GM12878 (cell line): Measurements from ENCODE around the gene GPM6B. TPM values are rescaled to one million over a fixed set of nuclear protein-coding genes. Genes with fewer than 3 reads are reported as not detected.

Source experiments
- ATAC-seq: fragments of 200-7000 bp; cut with Tn5 transposase; 3 replicates; pipeline ENCODE4 v1.9.1; 2020; ENCODE audit warnings: mild to moderate bottlenecking, moderate library complexity
- BruUV-seq: library from RNA; stranded (reverse); fragments of 400-500 nt; replicated peaks from 2 replicates; lab custom pipeline; 2021; lab: Mats Ljungman, UMichigan
- CTCF ChIA-PET: fragments of 300-600 bp; sonication (Branson Sonifier 250); formaldehyde crosslinking; extraction: SDS; loops from one replicate; lab custom pipeline; 2021; ENCODE audit warnings: inconsistent platforms; lab: Yijun Ruan, JAX
- POLR2A ChIA-PET: fragments of 350-600 bp; formaldehyde crosslinking; extraction: SDS; loops from one replicate; lab custom pipeline; 2021; ENCODE audit warnings: inconsistent platforms; lab: Charles Lee
- RAD21 ChIA-PET: fragments of 300-600 bp; sonication (Branson Sonifier 250); formaldehyde crosslinking; loops from one replicate; lab custom pipeline; 2023; ENCODE audit warnings: antibody characterized with exemption; ENCODE audit not compliant: unreplicated experiment; lab: Charles Lee
- SMC1A ChIA-PET: fragments of 300-600 bp; sonication (Branson Sonifier 250); formaldehyde crosslinking; loops from one replicate; lab custom pipeline; 2023; ENCODE audit not compliant: unreplicated experiment, uncharacterized antibody; lab: Charles Lee
- DNase-seq: peaks from one replicate; pipeline ENCODE4 v3.0.0-alpha.2; 2011; ENCODE audit warnings: low read depth, low spot score
- FAIRE-seq: peaks from 3 replicates; lab custom pipeline; 2011; peaks lifted over from hg19 to GRCh38; lab: Jason Lieb, UNC
- H2AFZ ChIP-seq: 2 replicates; pipeline ENCODE4 v1.6.0; 2011; ENCODE audit warnings: low read depth, low read length, control low read depth; ENCODE audit not compliant: control insufficient read depth
- H3K27ac ChIP-seq: 2 replicates; pipeline ENCODE4 v1.5.1; 2011; ENCODE audit warnings: control low read depth; ENCODE audit not compliant: control insufficient read depth, insufficient read depth
- H3K27me3 ChIP-seq, 2 experiments: replicated peaks in 1 of 2; 2 replicates each; pipeline versions ENCODE4 v1.6.0 to v1.6.1; 2011; ENCODE audit warnings: low read length in 1 of 2; ENCODE audit not compliant: control insufficient read depth in 2 of 2, insufficient read depth in 2 of 2
- H3K36me3 ChIP-seq, 2 experiments: 2 replicates each; pipeline ENCODE4 v1.5.1; 2011; ENCODE audit warnings: low read length in 1 of 2; ENCODE audit not compliant: control insufficient read depth in 2 of 2, insufficient read depth in 2 of 2
- H3K4me1 ChIP-seq: 2 replicates; pipeline ENCODE4 v1.6.1; 2011; ENCODE audit warnings: mild to moderate bottlenecking, low read length, moderate library complexity, mixed read lengths; ENCODE audit not compliant: control insufficient read depth, insufficient read depth
- H3K4me2 ChIP-seq: 2 replicates; pipeline ENCODE4 v1.6.0; 2011; ENCODE audit warnings: control low read depth; ENCODE audit not compliant: control insufficient read depth, insufficient read depth
- H3K4me3 ChIP-seq: fragments of 200-600 bp; sonication (generic); 2 replicates; pipeline ENCODE4 v1.5.1; 2016
- H3K79me2 ChIP-seq: 2 replicates; pipeline ENCODE4 v1.6.0; 2011; ENCODE audit warnings: low read length; ENCODE audit not compliant: control insufficient read depth, insufficient read depth
- H3K9ac ChIP-seq: 2 replicates; pipeline ENCODE4 v1.8.0; 2011; ENCODE audit warnings: low read length, control low read depth, mixed read lengths; ENCODE audit not compliant: control insufficient read depth, insufficient read depth
- H3K9me3 ChIP-seq: replicated peaks from 3 replicates; pipeline ENCODE4 v1.5.1; 2011; ENCODE audit warnings: mild to moderate bottlenecking, low read length; ENCODE audit not compliant: control insufficient read depth, insufficient read depth
- H4K20me1 ChIP-seq: 2 replicates; pipeline ENCODE4 v1.6.0; 2011; ENCODE audit not compliant: control insufficient read depth, insufficient read depth
- BCL3 ChIP-seq: IDR thresholded peaks from 2 replicates; pipeline ENCODE4 v1.6.1; 2011; ENCODE audit warnings: borderline replicate concordance, low read depth, mild to moderate bottlenecking, moderate library complexity, low read length; ENCODE audit not compliant: insufficient read depth, poor library complexity, severe bottlenecking
- BMI1 ChIP-seq: fragments of 450-650 bp; IDR thresholded peaks from 2 replicates; pipeline ENCODE4 v1.6.1; 2016; ENCODE audit warnings: mild to moderate bottlenecking, moderate library complexity, borderline replicate concordance
- CREM ChIP-seq: IDR thresholded peaks from 2 replicates; pipeline ENCODE4 v1.6.1; 2014; ENCODE audit warnings: antibody characterized with exemption, low read depth
- CTCF ChIP-seq, 3 experiments: IDR thresholded peaks in 2 of 3; conservative IDR thresholded peaks in 1 of 3; 2 replicates each; pipeline ENCODE4 v1.5.1; 2011; ENCODE audit warnings: low read depth in 3 of 3, low read length in 3 of 3, mild to moderate bottlenecking in 3 of 3, control low read depth in 2 of 3, moderate library complexity in 2 of 3, inconsistent platforms in 1 of 3, mixed read lengths in 1 of 3; ENCODE audit not compliant: control insufficient read depth in 2 of 3, insufficient read depth in 1 of 3; ENCODE audit errors: extremely low read depth in 1 of 3
- E2F4 ChIP-seq: IDR thresholded peaks from 2 replicates; pipeline ENCODE4 v1.6.1; 2012; ENCODE audit warnings: low read depth, low read length, improper control_type of control experiment
- E4F1 ChIP-seq: fragments of 450-650 bp; IDR thresholded peaks from 2 replicates; pipeline ENCODE4 v1.6.1; 2018; ENCODE audit warnings: borderline replicate concordance, mild to moderate bottlenecking; ENCODE audit not compliant: partially characterized antibody
- GATAD2B ChIP-seq: fragments of 450-650 bp; conservative IDR thresholded peaks from 2 replicates; pipeline ENCODE4 v1.6.1; 2017; ENCODE audit warnings: low read depth, mild to moderate bottlenecking, moderate library complexity
- HSF1 ChIP-seq: fragments of 150-350 bp; IDR thresholded peaks from 2 replicates; pipeline ENCODE4 v1.6.1; 2014; ENCODE audit warnings: mild to moderate bottlenecking, low read depth, low read length
- IKZF1 ChIP-seq: fragments of 450-650 bp; conservative IDR thresholded peaks from 2 replicates; pipeline ENCODE4 v1.6.1; 2017; ENCODE audit warnings: antibody characterized with exemption, mild to moderate bottlenecking
- IKZF2 ChIP-seq, 2 experiments: fragments of 450-650 bp; IDR thresholded peaks; 2 replicates each; pipeline ENCODE4 v1.6.1; 2017; ENCODE audit warnings: mild to moderate bottlenecking in 2 of 2, moderate library complexity in 2 of 2
- MTA2 ChIP-seq: fragments of 450-650 bp; IDR thresholded peaks from 2 replicates; pipeline ENCODE4 v1.6.1; 2016; ENCODE audit warnings: low read depth, mild to moderate bottlenecking, moderate library complexity
- RUNX3 ChIP-seq: IDR thresholded peaks from 2 replicates; pipeline ENCODE4 v1.6.1; 2012; ENCODE audit warnings: low read length, inconsistent platforms
- STAT3 ChIP-seq: IDR thresholded peaks from 2 replicates; pipeline ENCODE4 v1.6.1; 2011; ENCODE audit warnings: low read depth, low read length, improper control_type of control experiment
- TBL1XR1 ChIP-seq: IDR thresholded peaks from 2 replicates; pipeline ENCODE4 v1.6.1; 2012; ENCODE audit warnings: low read depth, low read length, improper control_type of control experiment
- in situ Hi-C: fragments of 300-500 bp; cut with MboI; formaldehyde crosslinking; loops from 9 replicates; pipeline ENCODE4 v1.14.3; 2018; ENCODE audit warnings: mixed read lengths
- intact Hi-C: fragments of 100-400 bp; cut with micrococcal nuclease; formaldehyde crosslinking; loops from one replicate; pipeline ENCODE4 v1.14.2; 2022; ENCODE audit not compliant: unreplicated experiment
- polyA plus RNA-seq, 11 experiments: library from polyadenylated mRNA; depleted of rRNA in 4 of 11; unstranded in 6 of 11; stranded (reverse) in 5 of 11; fragments of >200 nt; fragmentation: Nextera tagmentation in 4 of 11; fragmentation: Illumina TruSeq in 1 of 11; extraction: Ambion mirVana in 4 of 11; extraction: Trizol in 1 of 11; gene quantifications; 1 replicate in 1 of 11; 2 replicates in 10 of 11; pipeline versions ENCODE4 v1.2.1 to v1.2.3, GENCODE V29; 2011 to 2016; ENCODE audit warnings: inconsistent platforms in 2 of 11, missing spikeins in 2 of 11, low read depth in 1 of 11
- total RNA-seq, 4 experiments: library from RNA; depleted of rRNA in 3 of 4; stranded (reverse); fragments of >200 nt in 3 of 4; fragmentation: Illumina TruSeq in 1 of 4; extraction: Trizol in 1 of 4; gene quantifications; 2 replicates each; pipeline versions ENCODE4 v1.2.1 to v1.2.3, GENCODE V29; 2013 to 2021

GPM6B gene
- total and polyA plus RNA-seq, 10 of the 15 experiments (the other 5 are each of a cell fraction or from before 2014, with no cell fraction given), result 0.01 to 2.6 (median 0.37) TPM; not detected in 2

- ChIA-PET CTCF (interaction anchor here (0.5 to 11.5 kb wide), 22 partner anchors 9 to 284 kb away, joined by 3 to 113 read pairs (median 5); partner anchors contain the start of genes GEMIN8, OFD1, RAB9A and TRAPPC2), POLR2A (interaction anchor here (0.7 to 2.1 kb wide), 5 partner anchors 11 to 128 kb away, joined by 3 to 9 read pairs (median 6); partner anchors contain the start of genes OFD1 and TRAPPC2), SMC1A (interaction anchor here (0.6 to 14.7 kb wide), 25 partner anchors 9 to 1451 kb away, joined by 3 to 198 read pairs (median 6); partner anchors contain the start of genes GEMIN8, OFD1 and TRAPPC2), RAD21 (interaction anchor here (0.9 to 15.7 kb wide), 21 partner anchors 8 to 281 kb away, joined by 3 to 175 read pairs (median 9); partner anchors contain the start of genes GEMIN8, OFD1 and TRAPPC2)
- H3K9ac ChIP-seq, result peak overlapping the region; percentile 30
- H3K27ac ChIP-seq, result peak overlapping the region; percentile 57; the same call in 1 of the 2 replicates
- ATAC-seq (peak; percentile 78), FAIRE-seq (peak; percentile 54), DNase-seq (no peak)
- peaks cover 40% of the 10 kb centered on the region for H3K4me1 ChIP-seq
- H2AFZ ChIP-seq, result no peak overlapping the region
- H3K27me3 ChIP-seq, result no peaks in the 10 kb centered on the region
- H3K4me2 ChIP-seq, result peak overlapping the region; percentile 59
- no peaks in the 10 kb centered on the region; the same call in none of the 2 replicates for H3K79me2 ChIP-seq
- H3K4me3 ChIP-seq, result no peak overlapping the region
- in situ Hi-C loops (no loop called here), intact Hi-C loops (loop anchor here (1.0 to 5.0 kb wide), 6 partner anchors 54 to 664 kb away; partner anchors contain the start of gene GEMIN8)
- no TSS peak for BruUV-seq
- H3K9me3 ChIP-seq, result no peaks in the 10 kb centered on the region
- peaks cover 0 to 16% of the 10 kb centered on the region in 2 experiments; a peak in 3 of 4 replicates for H3K36me3 ChIP-seq
- no peaks in the 10 kb centered on the region for H4K20me1 ChIP-seq
- TF ChIP-seq RUNX3 (peak; percentile 87), TBL1XR1 (no peak), BCL3 (peak; percentile 56), E4F1 (no peak), MTA2 (peak; percentile 73; the same call in 1 of the 2 replicates), STAT3 (0 out of 2 replicates have a peak, but pooled peaks have one; percentile 44), BMI1 (peak; percentile 53; the same call in 1 of the 2 replicates), CREM (peak; percentile 59; the same call in 1 of the 2 replicates), E2F4 (no peak), HSF1 (no peak), GATAD2B (peak; percentile 43), CTCF (IDR thresholded peaks at IDR 0.05 in 2 of 3, conservative IDR thresholded peaks at IDR 0.05 in 1 of 3; ENCODE audit: control insufficient read depth in 2 of 3, extremely low read depth in 1 of 3, insufficient read depth in 1 of 3, low read depth in 3 of 3, low read length in 3 of 3) (no peak), IKZF2 (IDR thresholded peaks at IDR 0.05) (peak; percentile 90 to 91), IKZF1 (peak; percentile 82)
Observed at GRCh38 chrX:13750812-13751211, 66.1 kb downstream of the GPM6B start.
